Trophoblast cell (in vitro differentiated cells and primary cell): Measurements from ENCODE around the gene GCLC.

Source experiments
- DNase-seq, 2 donors: peaks; one replicate each; pipeline ENCODE4 v3.0.0-alpha.2; 2016
- H2AFZ ChIP-seq: 2 replicates; pipeline ENCODE4 v1.6.1; 2013; ENCODE audit warnings: low read length, moderate library complexity, mild to moderate bottlenecking; ENCODE audit not compliant: insufficient read depth, poor library complexity
- H2AK5ac ChIP-seq: 2 replicates; pipeline ENCODE4 v1.6.1; 2013; ENCODE audit warnings: mild to moderate bottlenecking, low read length
- H2BK120ac ChIP-seq: 2 replicates; pipeline ENCODE4 v1.6.1; 2013; ENCODE audit warnings: low read length, mild to moderate bottlenecking, moderate library complexity; ENCODE audit not compliant: insufficient read depth, poor library complexity
- H2BK12ac ChIP-seq: 2 replicates; pipeline ENCODE4 v1.6.1; 2013; ENCODE audit warnings: mild to moderate bottlenecking, low read length, moderate library complexity
- H2BK5ac ChIP-seq: 2 replicates; pipeline ENCODE4 v1.6.1; 2013; ENCODE audit warnings: low read length, low read depth, moderate library complexity, mild to moderate bottlenecking; ENCODE audit not compliant: poor library complexity
- H3K14ac ChIP-seq: 2 replicates; pipeline ENCODE4 v1.6.1; 2013; ENCODE audit warnings: mild to moderate bottlenecking, low read length
- H3K18ac ChIP-seq: 2 replicates; pipeline ENCODE4 v1.6.1; 2013; ENCODE audit warnings: mild to moderate bottlenecking, low read length
- H3K23ac ChIP-seq: 2 replicates; pipeline ENCODE4 v1.6.1; 2013; ENCODE audit warnings: low read length
- H3K27ac ChIP-seq: 2 replicates; pipeline ENCODE4 v1.5.1; 2013; ENCODE audit warnings: low read depth, mild to moderate bottlenecking, inconsistent platforms, low read length, moderate library complexity
- H3K27me3 ChIP-seq: 2 replicates; pipeline ENCODE4 v1.6.1; 2013; ENCODE audit warnings: inconsistent platforms, mild to moderate bottlenecking, low read length, moderate library complexity; ENCODE audit not compliant: insufficient read depth
- H3K36me3 ChIP-seq, 2 experiments: 1 replicate in 1 of 2; 2 replicates in 1 of 2; pipeline ENCODE4 v1.6.1; 2013; ENCODE audit warnings: low read length in 2 of 2, mild to moderate bottlenecking in 2 of 2, moderate library complexity in 1 of 2; ENCODE audit not compliant: insufficient read depth in 2 of 2, control insufficient read depth in 1 of 2
- H3K4ac ChIP-seq: 2 replicates; pipeline ENCODE4 v1.6.1; 2013; ENCODE audit warnings: low read depth, mild to moderate bottlenecking, low read length, moderate library complexity
- H3K4me1 ChIP-seq, 2 experiments: 1 replicate in 1 of 2; 2 replicates in 1 of 2; pipeline ENCODE4 v1.6.1; 2013; ENCODE audit warnings: low read length in 2 of 2, mild to moderate bottlenecking in 2 of 2, moderate library complexity in 1 of 2; ENCODE audit not compliant: insufficient read depth in 2 of 2, control insufficient read depth in 1 of 2
- H3K4me2 ChIP-seq: 2 replicates; pipeline ENCODE4 v1.6.1; 2013; ENCODE audit warnings: inconsistent platforms, mild to moderate bottlenecking, low read length, moderate library complexity
- H3K4me3 ChIP-seq: 2 replicates; pipeline ENCODE4 v1.5.1; 2013; ENCODE audit warnings: mild to moderate bottlenecking, low read depth, low read length, inconsistent platforms
- H3K79me1 ChIP-seq: one replicate; pipeline ENCODE4 v1.6.1; 2013; ENCODE audit warnings: low read length
- H3K79me2 ChIP-seq: 2 replicates; pipeline ENCODE4 v1.6.1; 2013; ENCODE audit warnings: low read length, mild to moderate bottlenecking; ENCODE audit not compliant: control insufficient read depth, insufficient read depth, poor library complexity
- H3K9ac ChIP-seq: 2 replicates; pipeline ENCODE4 v1.6.1; 2013; ENCODE audit warnings: mild to moderate bottlenecking, low read length
- H3K9me3 ChIP-seq: 2 replicates; pipeline ENCODE4 v1.6.1; 2013; ENCODE audit warnings: low read depth, mild to moderate bottlenecking, control low read depth, inconsistent platforms, low read length; ENCODE audit not compliant: insufficient read depth
- H4K12ac ChIP-seq: 2 replicates; pipeline ENCODE4 v1.6.1; 2013; ENCODE audit warnings: low read depth, mild to moderate bottlenecking, low read length, moderate library complexity
- H4K8ac ChIP-seq: 2 replicates; pipeline ENCODE4 v1.6.1; 2013; ENCODE audit warnings: low read depth, mild to moderate bottlenecking, low read length, moderate library complexity
- H4K91ac ChIP-seq: one replicate; pipeline ENCODE4 v1.6.1; 2013; ENCODE audit warnings: low read depth, mild to moderate bottlenecking, low read length, moderate library complexity
- WGBS: extraction: QIAGEN DNeasy Blood & Tissue Kit; methylation state at CpG from one replicate; pipeline ENCODE4 v1.1.7; 2013; ENCODE audit warnings: missing lambda C conversion rate; ENCODE audit not compliant: insufficient read length, insufficient coverage; ENCODE audit errors: extremely low coverage; 5-methylcytosine and 5-hydroxymethylcytosine counted together

GCLC gene

GRCh38 chr6:53583451-53583850 is 38.5 kb upstream of the GCLC start:
- H4K8ac ChIP-seq, result no peak overlapping the region
- H2BK120ac ChIP-seq, result no peak overlapping the region
- H3K27ac ChIP-seq, result no peak overlapping the region
- H4K91ac ChIP-seq, result no peak overlapping the region
- no peak overlapping the region for H3K4me3 ChIP-seq
- WGBS, result no CpG with 5 or more reads among the region's 3 CpGs
- no peaks in the 10 kb centered on the region for H3K4me1 ChIP-seq
- no peak overlapping the region for H3K4me2 ChIP-seq
- DNase-seq, result no peak
- no peak overlapping the region for H3K18ac ChIP-seq
- peaks cover 3% of the 10 kb centered on the region for H3K9me3 ChIP-seq
- H2AFZ ChIP-seq, result no peak overlapping the region
- no peak overlapping the region for H3K23ac ChIP-seq
- no peak overlapping the region for H4K12ac ChIP-seq
- H3K9ac ChIP-seq, result no peak overlapping the region
- no peak overlapping the region for H3K4ac ChIP-seq
- no peak overlapping the region for H2BK5ac ChIP-seq
- no peaks in the 10 kb centered on the region for H3K79me1 ChIP-seq
- no peaks in the 10 kb centered on the region for H3K36me3 ChIP-seq
- H2AK5ac ChIP-seq, result no peak overlapping the region
- H2BK12ac ChIP-seq, result no peak overlapping the region
- H3K14ac ChIP-seq, result no peak overlapping the region
- no peaks in the 10 kb centered on the region for H3K27me3 ChIP-seq
- no peaks in the 10 kb centered on the region for H3K79me2 ChIP-seq

DNA sequence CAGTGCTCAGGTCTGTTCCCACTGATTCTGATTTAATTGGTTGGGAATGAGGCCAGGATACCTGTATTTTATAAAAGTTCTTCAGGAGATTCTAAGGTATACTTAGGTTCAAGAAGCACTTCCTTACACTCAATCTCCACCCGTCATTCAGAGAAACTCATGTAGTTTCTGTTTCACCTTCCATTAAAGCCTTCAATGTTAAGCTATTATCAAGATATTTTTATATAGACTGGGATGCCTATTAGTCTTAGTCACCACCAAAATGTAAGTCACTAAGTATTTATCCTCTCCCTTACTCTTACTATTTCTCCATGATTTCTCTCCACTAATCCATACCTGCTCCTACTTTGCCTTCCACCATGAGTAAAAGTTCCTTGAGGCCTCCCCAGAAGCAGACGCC is 38.1 kb upstream of the GCLC start:
- Histone ChIP-seq H3K79me1 (no peaks in the 10 kb centered on the region), H3K9ac (no peak overlapping the region), H2AFZ (no peak overlapping the region), H4K12ac (no peak overlapping the region), H2BK5ac (no peak overlapping the region), H3K36me3 (no peaks in the 10 kb centered on the region), H3K18ac (no peak overlapping the region), H2BK12ac (no peak overlapping the region), H3K27me3 (no peaks in the 10 kb centered on the region), H2AK5ac (no peak overlapping the region), H3K4me2 (no peak overlapping the region), H3K4me1 (no peaks in the 10 kb centered on the region), H3K27ac (no peak overlapping the region), H3K9me3 (peaks cover 3% of the 10 kb centered on the region), H3K14ac (no peak overlapping the region), H3K79me2 (no peaks in the 10 kb centered on the region), H2BK120ac (no peak overlapping the region), H4K8ac (no peak overlapping the region), H3K4ac (no peak overlapping the region), H4K91ac (no peak overlapping the region), H3K23ac (no peak overlapping the region), H3K4me3 (no peak overlapping the region)
- no CpG with 5 or more reads among the region's 2 CpGs for WGBS
- DNase-seq, result no peak

DNA sequence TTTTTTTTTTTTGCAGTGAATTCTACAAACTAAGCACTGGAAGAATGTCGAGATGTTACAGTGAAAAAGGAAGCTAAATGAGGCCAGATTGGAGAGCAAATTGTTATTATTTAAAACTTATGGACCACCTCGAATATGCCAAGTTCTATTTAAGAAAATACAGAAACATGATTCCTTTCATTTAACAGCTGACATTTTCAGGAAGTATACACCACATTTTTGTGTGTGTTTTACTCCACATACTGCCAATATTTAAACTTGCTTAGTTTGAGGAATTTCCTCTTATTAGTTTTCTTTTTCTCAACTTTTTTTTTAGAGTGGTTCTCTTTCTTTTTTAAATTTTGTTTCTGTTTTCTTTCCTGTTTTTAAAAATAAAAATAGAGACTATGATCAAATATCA is 37.0 kb upstream of the GCLC start:
- H3K79me1 ChIP-seq, result no peaks in the 10 kb centered on the region

DNA sequence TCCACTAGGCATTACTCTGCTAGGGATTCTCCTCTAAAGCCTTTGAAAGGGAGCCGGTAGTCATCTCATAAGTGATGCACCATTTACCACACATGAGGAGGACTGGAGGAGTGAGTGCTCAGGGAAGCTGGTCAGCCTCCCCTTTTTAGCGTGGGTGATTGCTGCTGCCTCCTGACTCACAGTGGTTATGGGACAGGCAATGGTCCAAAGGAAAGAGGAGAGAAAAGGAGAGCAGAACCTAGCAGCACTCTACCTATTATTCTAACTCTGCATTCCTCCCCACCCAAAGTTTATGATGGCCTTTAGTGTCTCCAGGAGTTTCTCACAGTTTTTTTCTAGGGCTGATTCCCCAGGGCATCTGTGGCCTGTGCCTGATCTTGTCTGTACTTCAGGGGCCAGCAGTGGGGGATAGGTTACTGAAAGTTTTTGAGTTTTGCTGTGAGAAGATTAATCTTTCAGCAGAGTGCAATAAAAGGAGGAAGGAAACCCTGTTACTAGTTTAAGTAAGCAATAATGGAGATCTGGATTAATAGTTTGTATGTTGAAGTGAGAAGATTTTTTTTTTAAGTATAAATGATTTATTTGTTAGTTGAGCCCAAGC is 36.4 kb upstream of the GCLC start:
- no CpG with 5 or more reads among the region's 2 CpGs for WGBS

More for the DNA sequence above, 37.0 kb upstream of the GCLC start:
- Histone ChIP-seq H3K14ac (no peak overlapping the region), H3K36me3 (no peaks in the 10 kb centered on the region), H3K4me2 (no peak overlapping the region), H3K23ac (no peak overlapping the region), H3K9me3 (peaks cover 3% of the 10 kb centered on the region), H3K9ac (no peak overlapping the region), H3K4me3 (no peak overlapping the region), H4K12ac (no peak overlapping the region), H4K8ac (no peak overlapping the region), H3K4me1 (no peaks in the 10 kb centered on the region), H2BK120ac (no peak overlapping the region), H3K4ac (no peak overlapping the region), H3K27me3 (no peaks in the 10 kb centered on the region), H3K79me2 (no peaks in the 10 kb centered on the region), H3K18ac (no peak overlapping the region), H2BK12ac (no peak overlapping the region), H4K91ac (no peak overlapping the region), H2BK5ac (no peak overlapping the region), H2AK5ac (no peak overlapping the region), H3K27ac (no peak overlapping the region), H2AFZ (no peak overlapping the region)
- DNase-seq, result no peak
- WGBS, result no CpG with 5 or more reads among the region's 2 CpGs

More for the DNA sequence above, 36.4 kb upstream of the GCLC start:
- no peaks in the 10 kb centered on the region for H3K79me2 ChIP-seq
- no peaks in the 10 kb centered on the region for H3K79me1 ChIP-seq
- no peak overlapping the region for H3K18ac ChIP-seq
- no peaks in the 10 kb centered on the region for H3K4me1 ChIP-seq
- H2AFZ ChIP-seq, result no peak overlapping the region
- H3K9me3 ChIP-seq, result peaks cover 3% of the 10 kb centered on the region
- no peak overlapping the region for H4K8ac ChIP-seq
- no peak for DNase-seq
- H4K12ac ChIP-seq, result no peak overlapping the region
- no peak overlapping the region for H3K4me3 ChIP-seq
- H4K91ac ChIP-seq, result no peak overlapping the region
- no peak overlapping the region for H3K14ac ChIP-seq
- no peak overlapping the region for H2AK5ac ChIP-seq
- H3K27ac ChIP-seq, result no peak overlapping the region
- H3K27me3 ChIP-seq, result no peaks in the 10 kb centered on the region
- H3K23ac ChIP-seq, result no peak overlapping the region
- H2BK120ac ChIP-seq, result no peak overlapping the region
- H3K4me2 ChIP-seq, result no peak overlapping the region
- H3K36me3 ChIP-seq, result no peaks in the 10 kb centered on the region
- no peak overlapping the region for H3K9ac ChIP-seq
- no peak overlapping the region for H3K4ac ChIP-seq
- no peak overlapping the region for H2BK5ac ChIP-seq
- H2BK12ac ChIP-seq, result no peak overlapping the region
